NCI-H2227 (cell line): ENCODE results near the gene TPM3.
"Not testable (repeated sequence)": the region's sequence is repeated elsewhere in the genome, so short reads cannot be mapped to it uniquely, and the experiment has no call there.

Experiments used
- DNase-seq: peaks from one replicate; lab custom pipeline; 2025; ENCODE audit not compliant: unreplicated experiment; lab: John Stamatoyannopoulos, UW

The TPM3 gene

DNA sequence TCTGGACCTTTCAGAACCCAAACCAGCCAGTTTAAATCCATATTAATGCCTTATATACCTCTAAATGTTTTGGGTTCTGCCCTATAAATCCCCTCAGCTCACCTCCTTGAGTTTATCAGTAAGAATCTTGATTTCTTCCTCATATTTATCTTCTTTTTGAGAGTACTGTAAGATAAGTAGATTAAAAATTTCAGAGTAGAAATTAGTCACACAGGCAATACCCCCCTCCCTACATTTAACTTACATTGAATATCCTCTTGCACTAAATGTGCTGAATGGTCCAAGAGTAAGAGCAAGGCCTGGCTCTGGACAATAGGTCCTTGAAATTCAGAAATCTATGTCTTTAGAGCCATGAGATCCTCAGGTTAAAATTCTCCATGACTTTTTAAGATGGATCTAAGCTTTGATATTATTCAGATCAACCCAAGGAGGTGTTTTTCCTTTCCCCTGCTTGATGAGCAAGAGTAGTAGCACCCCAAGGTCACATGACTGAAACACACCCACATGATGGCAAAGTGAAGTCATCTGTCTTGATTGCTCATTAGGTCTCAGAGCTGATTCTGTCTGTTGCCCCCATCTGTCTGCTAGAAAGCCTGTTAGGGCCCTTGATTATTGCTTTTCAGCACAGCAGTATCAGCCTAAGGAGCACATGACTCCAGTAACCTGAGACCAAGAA, 21.2 kb downstream of the TPM3 start:
- no peak for DNase-seq

DNA sequence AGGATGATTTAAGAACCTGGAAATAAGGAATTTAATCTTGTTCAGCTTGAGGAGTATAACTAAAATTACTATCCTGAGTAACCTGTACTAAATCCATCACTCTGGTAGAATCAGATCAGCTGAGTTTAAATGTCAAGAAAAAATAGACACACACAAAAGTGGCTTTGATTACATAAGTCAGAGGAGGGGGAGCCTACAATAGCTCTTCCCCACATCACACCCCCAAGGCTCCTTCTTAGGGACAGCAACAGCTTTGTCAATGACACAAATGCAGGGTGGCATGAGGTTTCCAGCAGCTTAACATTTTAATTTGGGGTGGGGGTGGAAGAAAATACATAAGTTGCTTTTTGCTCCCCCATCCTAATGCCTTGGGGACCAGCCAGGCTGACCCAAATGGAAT, 24.4 kb downstream of the TPM3 start:
- DNase-seq: no peak

DNA sequence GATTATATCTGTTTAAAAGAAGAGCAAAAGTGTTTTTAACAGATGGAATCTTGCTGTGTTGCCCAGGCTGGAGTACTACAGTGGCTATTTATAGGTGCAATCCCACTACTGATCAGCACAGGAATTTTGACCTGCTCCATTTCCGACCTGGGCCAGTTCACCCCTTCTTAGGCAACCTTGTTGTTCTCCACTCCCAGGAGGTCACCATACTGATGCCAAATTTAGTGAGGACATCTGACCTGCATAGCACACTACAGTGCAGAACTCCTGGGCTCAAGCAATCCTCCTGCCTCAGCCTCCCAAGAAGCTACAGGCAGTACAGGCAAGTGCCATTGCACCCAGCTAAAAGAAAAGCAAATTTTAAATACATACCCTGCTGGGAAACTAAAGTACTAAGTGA, 25.7 kb downstream of the TPM3 start:
- no peak for DNase-seq

DNA sequence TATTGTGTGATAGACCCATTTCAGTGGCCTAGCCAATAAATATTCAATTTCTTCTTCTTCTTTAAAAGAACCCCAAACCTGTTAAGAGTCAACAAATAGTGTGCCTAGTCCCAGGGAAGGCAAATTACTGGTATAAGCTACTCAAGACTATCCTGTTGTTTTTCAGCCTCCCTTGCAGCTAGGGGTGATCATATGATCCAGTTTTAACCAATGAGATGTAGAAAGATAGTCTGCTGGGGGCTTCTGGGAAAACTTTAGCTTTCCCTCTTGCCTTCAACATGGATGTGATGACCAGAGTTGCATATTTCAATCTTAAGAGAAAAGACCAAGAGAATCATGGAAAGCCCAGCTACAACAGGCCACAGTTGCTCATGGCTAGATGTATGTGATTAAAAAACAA, 32.3 kb downstream of the TPM3 start:
- DNase-seq: no peak

DNA sequence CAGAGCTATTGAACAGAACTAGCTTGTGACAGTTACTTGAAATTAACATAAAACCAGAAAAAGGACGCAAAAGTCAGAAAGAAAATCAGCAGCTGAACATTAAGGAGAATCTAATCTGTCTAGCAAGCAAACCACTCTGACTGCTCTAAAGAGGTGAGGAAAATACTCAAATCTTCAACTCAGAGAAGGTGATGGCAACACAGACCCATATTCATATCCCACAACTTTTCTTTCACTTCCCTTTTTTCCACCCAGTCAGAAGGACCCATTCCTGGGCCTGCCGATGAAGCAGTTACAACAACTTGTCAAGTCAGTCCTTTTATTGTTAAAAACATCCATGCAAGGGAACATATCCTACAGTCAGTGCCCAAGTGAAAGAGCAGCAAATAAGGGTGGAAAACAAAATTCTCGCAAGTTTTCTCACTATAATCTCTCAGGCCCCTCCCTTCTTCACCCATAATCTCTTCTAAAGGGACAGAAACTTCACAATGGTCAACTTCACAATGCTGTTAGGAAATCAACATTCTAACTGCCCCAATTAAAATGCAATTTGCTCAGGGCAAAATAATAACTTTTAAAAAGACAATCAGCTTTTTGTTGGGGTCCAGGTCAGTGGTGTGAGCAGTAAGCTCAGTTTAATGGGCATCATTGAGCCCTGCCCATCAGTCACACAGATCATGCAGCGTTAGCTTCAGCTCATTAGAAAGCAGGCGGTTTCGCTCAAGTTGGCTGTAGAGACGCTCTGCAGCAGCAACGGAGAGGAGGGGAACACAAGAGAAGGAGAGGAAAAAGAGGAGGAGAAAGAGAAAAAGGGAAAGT, 33.4 kb downstream of the TPM3 start:
- no peak for DNase-seq

DNA sequence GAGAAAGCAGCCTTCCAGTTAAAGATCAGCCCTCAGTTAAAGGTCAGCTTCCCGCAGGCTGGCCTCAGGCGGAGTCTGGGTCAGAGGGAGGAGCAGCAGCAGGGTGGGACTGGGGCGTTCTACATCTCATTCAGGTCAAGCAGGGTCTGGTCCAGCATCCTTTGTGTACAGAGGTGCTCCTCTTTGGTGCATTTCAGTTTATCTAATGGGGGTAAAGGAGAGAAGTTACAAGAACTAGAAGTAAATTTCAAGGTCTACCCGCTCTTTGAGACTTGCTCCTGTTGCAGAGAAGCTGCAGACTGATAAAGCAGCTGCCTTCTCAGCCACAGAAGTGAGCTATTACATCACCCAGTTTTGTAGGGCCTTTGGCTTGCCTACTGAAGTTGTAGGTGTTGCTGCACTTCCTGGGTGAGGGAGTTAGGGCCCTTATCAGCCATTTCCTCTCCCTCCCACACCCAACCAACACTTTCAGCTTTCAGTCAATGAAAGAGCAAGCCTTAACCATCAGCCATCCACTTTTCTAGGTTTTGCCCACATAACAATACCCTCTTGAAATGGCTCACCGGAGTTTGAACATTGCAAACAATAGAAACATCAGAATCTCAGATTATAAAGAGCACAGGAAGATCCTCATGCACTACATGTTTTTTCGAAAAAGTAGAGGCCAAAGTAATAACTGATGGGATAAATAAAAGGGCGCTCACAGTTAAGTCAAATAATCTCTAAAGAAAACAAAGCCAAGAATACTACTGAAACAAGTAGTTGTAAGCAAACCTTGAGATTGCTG, 34.2 kb downstream of the TPM3 start:
- no peak for DNase-seq

DNA sequence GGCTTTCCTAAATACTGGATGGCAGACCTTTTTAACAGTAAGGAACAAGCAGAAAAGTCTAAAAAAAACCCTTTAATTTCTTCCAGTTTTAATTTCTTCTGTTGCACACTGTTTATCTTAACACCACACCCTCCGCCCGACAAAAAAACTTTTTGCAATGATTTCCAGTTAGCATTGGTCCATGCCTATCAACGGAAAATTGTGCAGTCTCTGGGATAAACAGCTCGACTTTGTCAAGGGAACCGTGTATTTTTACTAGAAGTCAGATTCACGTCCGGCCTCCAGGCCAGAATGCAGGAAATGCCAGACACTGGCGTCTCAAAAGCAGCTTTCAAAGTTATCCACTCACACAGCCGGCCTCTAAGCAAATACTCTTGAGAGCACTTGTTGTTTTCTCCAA, 36.6 kb downstream of the TPM3 start:
- DNase-seq: no peak

DNA sequence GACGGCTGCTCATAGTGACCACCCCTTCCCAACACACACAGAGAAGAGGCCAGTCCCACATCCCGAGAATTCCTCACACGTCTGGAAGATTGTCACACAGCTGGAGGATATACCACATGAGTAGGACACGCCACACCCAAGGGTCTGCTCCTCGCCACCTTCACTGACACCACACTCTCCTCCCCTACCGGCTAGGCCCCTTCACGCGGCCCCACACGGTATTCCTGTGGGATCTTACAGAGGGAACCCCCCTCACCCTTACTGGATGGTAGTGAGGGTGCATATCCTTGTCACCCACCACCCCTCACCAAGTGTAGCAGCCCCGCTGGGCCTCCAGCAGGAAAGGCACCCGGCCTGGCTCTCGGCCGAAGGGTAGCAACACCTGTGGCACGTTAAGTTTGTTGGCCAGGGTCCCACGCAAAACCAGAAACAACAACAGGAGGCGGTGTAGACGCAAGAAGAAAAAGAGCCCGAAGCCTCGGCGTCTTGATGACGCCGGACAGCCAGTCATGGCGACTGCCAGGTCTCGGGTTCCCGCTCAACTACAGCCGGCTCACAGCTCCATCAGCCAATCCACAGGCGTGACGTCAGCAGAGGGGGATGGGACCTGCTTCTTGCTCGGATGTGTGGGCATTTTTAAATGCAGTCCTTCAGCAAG, 37.2 kb downstream of the TPM3 start, which contains the start of gene NUP210L:
NUP210L (minus strand) TSS at position 540 of the 658 bp plus-strand sequence.
- no peak for DNase-seq

DNA sequence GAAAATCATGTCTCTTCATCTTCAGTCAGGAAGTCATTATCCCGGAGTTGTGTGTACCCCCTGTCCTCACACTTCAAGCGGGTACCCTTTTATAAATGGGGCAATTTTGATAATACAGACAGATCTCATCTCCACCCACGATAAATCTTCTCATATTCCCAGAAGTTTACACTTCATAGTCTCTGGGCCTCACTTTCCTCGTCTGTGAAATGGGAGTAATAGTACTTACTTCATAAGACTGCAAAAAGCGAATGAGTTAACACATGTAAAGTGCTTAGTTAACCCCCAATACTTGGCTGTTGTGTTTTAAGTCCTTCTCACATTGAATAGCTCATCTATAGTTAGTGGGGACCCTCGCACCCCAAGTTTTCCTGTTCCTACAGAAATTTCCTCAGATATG, 37.8 kb downstream of the TPM3 start:
- no peak for DNase-seq

DNA sequence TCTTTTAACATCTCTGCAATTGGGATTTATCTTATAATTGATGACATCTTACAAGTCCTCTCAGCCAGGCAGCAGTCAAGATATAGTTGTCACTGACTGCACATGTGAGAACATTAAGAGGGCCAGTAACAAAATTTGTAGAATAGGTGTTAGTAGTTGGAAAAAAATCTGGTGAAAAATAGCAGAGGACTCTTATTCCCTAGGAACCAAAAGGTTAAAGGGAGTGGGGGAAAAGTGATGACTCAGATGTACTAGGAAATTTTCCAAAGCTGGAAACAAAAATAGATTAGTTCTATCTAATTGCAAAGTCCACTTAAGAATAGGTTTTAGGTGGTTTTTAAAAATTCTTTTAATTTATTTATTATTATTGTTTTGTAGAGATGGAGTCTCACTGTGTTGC, 40.6 kb downstream of the TPM3 start:
- DNase-seq: no peak

DNA sequence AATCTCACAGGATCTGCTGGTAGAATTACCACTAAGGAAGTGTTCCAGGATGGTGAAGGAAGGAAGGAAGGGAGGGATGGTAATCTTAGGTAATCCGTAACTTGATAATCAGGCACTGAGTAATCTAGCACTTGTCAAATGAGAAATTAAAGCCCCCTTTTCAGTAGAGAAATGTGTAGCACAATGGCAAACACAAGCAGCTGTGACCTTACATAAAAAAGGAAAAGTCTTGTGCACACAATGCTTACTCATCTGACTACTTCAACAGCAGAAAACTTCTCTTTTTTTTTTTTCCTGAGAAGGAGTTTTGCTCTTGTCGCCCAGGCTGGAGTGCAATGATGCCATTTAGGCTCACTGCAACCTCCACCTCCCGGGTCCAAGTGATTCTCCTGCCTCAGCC, 43.1 kb downstream of the TPM3 start:
- no peak for DNase-seq

DNA sequence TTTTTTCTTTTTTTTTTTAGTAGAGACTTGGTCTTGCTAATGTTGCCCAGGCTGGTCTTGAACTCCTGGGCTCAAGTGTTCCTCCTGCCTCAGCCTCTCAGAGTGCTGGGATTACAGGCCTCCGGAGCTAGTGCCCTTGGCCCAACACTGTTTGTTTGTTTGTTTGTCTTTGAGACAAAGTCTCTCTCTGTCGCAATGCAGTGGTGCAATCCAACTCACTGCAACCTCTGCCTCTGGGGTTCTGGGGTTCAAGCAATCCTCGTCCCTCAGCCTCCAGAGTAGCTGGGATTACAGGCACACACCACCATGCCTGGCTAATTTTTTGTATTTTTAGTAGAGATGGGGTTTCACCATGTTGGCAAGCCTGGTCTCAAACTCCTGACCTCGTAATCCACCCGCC, 44.4 kb downstream of the TPM3 start:
- not testable (repeated sequence) for DNase-seq

DNA sequence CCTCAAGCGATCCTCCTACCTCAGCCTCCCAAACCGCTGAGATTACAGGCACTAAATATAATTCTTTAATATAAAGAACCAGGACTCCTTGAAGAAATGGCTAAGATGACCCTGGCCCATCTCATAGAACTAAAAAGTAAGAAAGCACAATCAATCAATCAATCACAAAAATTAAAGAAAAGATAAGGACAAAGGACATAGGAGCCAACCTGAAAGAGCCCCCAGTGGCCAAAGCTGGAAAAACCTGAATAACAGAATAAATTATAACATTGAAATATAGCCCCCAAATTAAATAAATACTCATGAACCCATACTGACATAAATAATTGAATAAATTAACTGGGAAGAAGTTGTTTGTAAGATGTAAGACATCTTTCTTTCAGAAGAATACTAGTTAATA, 45.9 kb downstream of the TPM3 start:
- DNase-seq: no peak

DNA sequence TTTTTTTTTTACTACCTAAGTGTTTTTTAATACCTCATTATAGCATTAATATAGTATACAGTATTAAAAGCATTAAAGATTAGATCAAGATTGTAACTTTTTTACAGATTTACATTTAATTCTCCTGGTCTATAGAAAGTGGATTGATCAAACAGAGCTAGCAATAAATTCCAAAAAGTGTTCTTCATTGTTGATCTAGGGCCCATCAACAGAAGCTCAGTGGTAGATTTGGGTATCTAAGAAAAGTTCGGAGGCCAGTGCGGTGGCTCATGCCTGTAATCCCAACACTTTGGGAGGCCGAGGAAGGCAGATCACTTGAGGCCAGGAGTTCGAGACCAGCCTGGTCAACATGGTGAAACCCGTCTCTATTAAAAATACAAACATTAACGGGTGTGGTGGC, 49.5 kb downstream of the TPM3 start:
- no peak for DNase-seq

DNA sequence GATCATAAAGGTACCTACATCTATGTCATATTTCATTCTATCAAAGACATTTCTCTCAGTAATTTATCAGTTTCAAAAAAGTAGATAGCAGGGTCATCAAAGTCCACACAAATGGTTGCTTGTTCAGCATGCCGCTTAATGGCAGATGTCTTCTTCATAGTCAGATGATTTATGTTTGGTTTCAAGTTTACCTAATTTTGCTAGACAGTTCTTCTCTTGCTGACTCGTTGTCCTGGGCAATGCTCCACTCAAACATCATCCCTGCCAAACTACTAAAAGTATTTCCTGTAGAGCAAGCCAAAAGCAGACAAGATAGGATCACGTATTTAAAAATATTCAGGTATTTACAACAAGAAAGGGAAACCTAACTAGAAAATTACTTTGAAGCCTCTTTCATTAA, 50.7 kb downstream of the TPM3 start:
- no peak for DNase-seq

DNA sequence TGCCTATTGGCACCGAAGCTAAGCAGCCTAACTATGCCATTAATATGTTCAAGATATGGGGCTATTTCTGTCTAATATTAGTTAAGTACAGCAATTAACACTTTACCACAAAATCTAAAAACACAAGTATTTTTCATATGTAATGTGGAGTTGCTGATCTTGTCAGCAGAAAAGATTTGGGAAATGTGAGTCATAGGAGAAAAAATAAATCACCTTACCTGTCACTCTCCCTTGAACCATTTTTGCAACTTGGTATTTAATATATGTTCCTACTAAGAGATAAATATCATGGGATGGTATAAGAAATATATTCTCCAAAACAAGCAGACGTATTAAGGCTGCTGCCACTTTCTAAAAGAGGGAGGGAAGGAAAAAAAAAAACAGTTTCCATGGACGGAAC, 54.0 kb downstream of the TPM3 start:
- DNase-seq: no peak

DNA sequence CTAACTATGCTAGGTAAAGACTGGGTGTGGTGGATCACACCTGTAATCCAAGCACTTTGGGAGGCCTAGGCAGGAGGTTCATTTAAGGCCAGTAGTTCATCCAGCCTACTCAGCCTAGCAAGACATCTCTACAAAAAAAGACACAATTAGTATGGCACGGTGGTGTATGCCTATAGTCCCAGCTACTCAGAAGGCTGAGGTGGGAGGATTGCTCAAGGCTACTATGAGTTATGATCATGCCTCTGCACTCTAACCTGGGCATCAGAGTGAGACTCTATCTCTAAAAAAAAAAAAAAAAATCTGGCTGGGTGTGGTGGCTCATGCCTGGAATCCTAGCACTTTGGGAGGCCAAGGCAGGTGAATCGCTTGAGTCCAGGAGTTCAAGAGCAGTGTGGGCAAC, 58.6 kb downstream of the TPM3 start:
- no peak for DNase-seq

DNA sequence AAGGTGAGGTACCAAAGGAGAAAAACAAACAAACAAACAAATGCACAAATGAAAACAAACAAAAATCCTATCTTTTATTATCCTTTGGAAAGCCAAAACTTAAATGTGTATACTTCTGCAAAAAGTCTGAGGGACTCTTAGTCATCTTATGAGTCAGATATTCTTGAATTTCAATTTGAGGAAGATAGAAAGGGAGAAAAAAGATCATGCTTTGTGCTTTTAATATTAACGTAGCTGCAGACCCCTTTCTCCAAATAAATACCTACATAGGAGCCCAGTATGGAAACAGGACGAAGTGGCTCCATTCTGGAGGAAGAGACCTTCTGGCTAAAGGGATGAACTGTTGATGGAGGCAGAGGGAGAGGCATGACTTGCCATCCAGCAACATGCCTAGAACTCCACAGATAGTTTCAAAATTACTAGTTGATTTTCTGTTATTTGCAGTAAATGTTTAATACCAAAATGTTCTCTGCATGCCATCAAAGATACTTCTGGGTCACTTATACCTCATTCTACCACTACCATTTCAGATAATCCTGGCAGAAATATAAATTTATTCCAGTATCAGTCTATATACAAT, 62.4 kb downstream of the TPM3 start:
- no peak for DNase-seq

DNA sequence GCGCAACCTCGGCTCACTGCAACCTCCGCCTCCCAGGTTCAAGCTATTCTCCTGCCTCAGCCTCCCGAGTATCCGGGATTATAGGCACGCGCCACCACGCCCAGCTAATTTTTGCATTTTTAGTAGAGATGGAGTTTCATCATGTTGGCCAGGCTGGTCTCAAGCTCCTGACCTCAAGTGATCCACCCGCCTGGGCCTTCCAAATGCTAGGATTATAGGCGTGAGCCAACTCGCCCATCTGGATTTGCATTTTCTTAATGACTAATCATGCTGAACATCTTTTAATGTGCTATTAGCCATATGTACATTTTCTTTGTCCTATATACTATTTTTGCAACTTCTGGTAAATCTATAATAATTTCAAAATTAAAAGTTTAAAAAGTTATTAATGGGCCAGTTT, 68.7 kb downstream of the TPM3 start:
- DNase-seq: not testable (repeated sequence)

DNA sequence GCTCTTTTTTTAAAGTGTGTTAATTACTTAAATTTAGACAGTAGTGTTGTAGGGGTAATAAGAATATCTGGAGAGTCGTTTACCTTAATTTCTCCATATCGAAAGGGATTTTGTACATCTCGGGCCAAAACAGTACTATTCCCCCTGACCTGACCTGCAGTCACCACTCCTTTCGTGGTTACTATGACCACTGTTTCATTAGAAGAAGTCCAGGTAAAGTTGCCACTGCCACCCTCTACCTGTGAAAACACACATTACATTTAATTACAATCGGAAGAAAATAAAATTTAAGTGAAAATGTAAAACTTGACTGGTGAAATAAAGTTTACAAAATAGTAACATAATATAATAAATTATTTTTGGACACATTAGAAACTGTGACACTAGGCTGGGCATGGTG, 74.3 kb downstream of the TPM3 start:
- DNase-seq: no peak

DNA sequence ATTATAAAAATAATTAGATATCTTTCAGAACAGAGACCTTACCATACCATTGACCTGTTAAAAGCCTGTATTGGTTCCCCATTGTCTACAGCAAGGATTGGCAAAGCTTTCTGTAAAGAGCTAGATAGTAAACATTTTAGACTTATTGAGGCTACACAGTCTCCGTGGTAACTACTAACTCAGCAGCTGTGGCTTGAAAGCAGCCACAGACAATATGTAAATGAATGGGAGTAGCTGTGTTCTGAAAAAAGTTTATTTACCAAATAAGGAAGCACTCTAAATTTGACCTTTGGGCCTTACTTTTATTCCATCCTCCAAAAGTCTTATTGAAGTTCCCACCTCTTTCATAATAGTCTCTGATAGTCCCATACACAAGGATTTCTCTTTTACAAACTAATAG, 76.7 kb downstream of the TPM3 start:
- no peak for DNase-seq
